ENCODE results near the gene ASIC1. TPM values are rescaled to one million over a fixed set of nuclear protein-coding genes. Genes with fewer than 3 reads are reported as not detected.

The ASIC1 gene
- total and polyA plus RNA-seq, 2 of the 4 experiments (the other 2 are of a cell fraction), result 1.6 to 9.9 TPM

GRCh38 chr12:50102131-50102531, 44.7 kb downstream of the ASIC1 start:
- Histone ChIP-seq H3K36me3 (ENCODE audit: control insufficient read depth, insufficient read depth, low read length) (peaks cover 30% of the 10 kb centered on the region), H2BK15ac (ENCODE audit: low read depth, low read length) (no peak overlapping the region), H3K14ac (replicated peaks; ENCODE audit: low read depth, low read length) (no peak overlapping the region), H3K56ac (ENCODE audit: extremely low read depth, insufficient read depth, low read length) (no peak overlapping the region), H3K79me1 (ENCODE audit: low read depth in 1 of 2, low read length in 2 of 2) (peaks cover 0 to 15% of the 10 kb centered on the region in 2 experiments; a peak in 1 of 4 replicates), H3K9me1 (ENCODE audit: insufficient read depth, low read length) (no peaks in the 10 kb centered on the region), H2BK5ac (ENCODE audit: low read depth, low read length, poor library complexity, severe bottlenecking) (no peak overlapping the region), H4K20me1 (ENCODE audit: insufficient read depth, low read length) (0 out of 2 replicates have a peak, but pooled peaks cover 5% of the 10 kb centered on the region), H3K4me3 (ENCODE audit: insufficient read depth, low read depth, low read length) (no peak overlapping the region), H2AK5ac (ENCODE audit: low read depth, low read length) (no peak overlapping the region), H3K9me3 (ENCODE audit: control insufficient read depth, insufficient read depth, low read length) (no peaks in the 10 kb centered on the region), H2BK120ac (ENCODE audit: low read depth, low read length) (no peak overlapping the region), H3K4me2 (ENCODE audit: low read depth, low read length) (no peak overlapping the region), H2BK20ac (ENCODE audit: low read depth, low read length) (no peak overlapping the region), H3K27ac (ENCODE audit: insufficient read depth, low read length) (no peak overlapping the region), H2AFZ (replicated peaks; ENCODE audit: low read length, poor library complexity) (no peak overlapping the region), H4K5ac (ENCODE audit: low read depth, low read length) (no peak overlapping the region), H3K18ac (ENCODE audit: low read depth, low read length) (no peak overlapping the region), H3K9ac (ENCODE audit: low read depth, low read length) (no peak overlapping the region), H3K27me3 (ENCODE audit: control insufficient read depth, insufficient read depth, low read length) (peaks cover 4% of the 10 kb centered on the region; the same call in 1 of the 2 replicates), H4K91ac (ENCODE audit: insufficient read depth, low read depth, low read length) (no peak overlapping the region), H3K4ac (ENCODE audit: low read depth, low read length) (no peak overlapping the region), H3K4me1 (ENCODE audit: control insufficient read depth, insufficient read depth, low read length) (no peaks in the 10 kb centered on the region), H3K23ac (ENCODE audit: low read depth, low read length) (no peak overlapping the region), H4K8ac (ENCODE audit: low read depth in 2 of 2, low read length in 2 of 2) (no peak overlapping the region), H2AK9ac (replicated peaks; ENCODE audit: low read depth, low read length, poor library complexity) (no peak overlapping the region)
- intact Hi-C loops (cut with micrococcal nuclease), result no loop called here
- BruUV-seq (replicated peaks), result no TSS peak
- dilution Hi-C loops (cut with HindIII; ENCODE audit: low sequenced_read_pairs, unreplicated experiment), result no loop called here
- ATAC-seq (ENCODE audit: low read depth) (no peak), DNase-seq (no peak)
- CTCF ChIA-PET, result interaction anchor here (0.8 to 1.4 kb wide), 2 partner anchors 10 to 17 kb away, joined by 3 to 4 read pairs; partner anchors contain the start of genes COX14 and SMARCD1
- in situ Hi-C loops (cut with MboI; ENCODE audit: low sequenced_read_pairs), result no loop called here
- no peak for TF ChIP-seq FOS (IDR thresholded peaks at IDR 0.05; ENCODE audit: low read depth, low read length)
- TF ChIP-seq MAZ (IDR thresholded peaks at IDR 0.05; ENCODE audit: borderline replicate concordance, low read depth, low read length), result no peak
- TF ChIP-seq BHLHE40 (IDR thresholded peaks at IDR 0.05; ENCODE audit: low read depth, low read length), result no peak
- TF ChIP-seq CTCF (conservative IDR thresholded peaks at IDR 0.05; ENCODE audit: low read depth, low read length), result no peak
- no peak for TF ChIP-seq POLR2A (IDR thresholded peaks at IDR 0.05; ENCODE audit: low read depth, low read length)
- no peak for TF ChIP-seq USF2 (IDR thresholded peaks at IDR 0.05; ENCODE audit: low read depth, low read length)
- TF ChIP-seq CEBPB (IDR thresholded peaks at IDR 0.05; ENCODE audit: low read depth, low read length), result no peak
- no peak for TF ChIP-seq ELK1 (IDR thresholded peaks at IDR 0.05; ENCODE audit: borderline replicate concordance, low read depth, low read length)
- no peak for TF ChIP-seq RAD21 (IDR thresholded peaks at IDR 0.05; ENCODE audit: low read length)
- POLR2A ChIA-PET (ENCODE audit: unreplicated experiment), result no interaction called here
- WGBS, 2 experiments (ENCODE audit: extremely low coverage in 2 of 2, insufficient read length in 1 of 2), result no CpG with 5 or more reads among the region's 2 CpGs

Measured in IMR-90 (cell line).